OCI-LY3 (cell line): ENCODE results near the gene PLXNB3.

ENCODE experiments used
- H2AFZ ChIP-seq: fragments of 200-600, 300-600 bp; shearing (Covaris generic); 2 replicates; pipeline ENCODE4 v1.6.0; 2014; ENCODE audit warnings: antibody characterized with exemption, low read depth, low read length
- H3K27ac ChIP-seq: fragments of 200-600, 300-600 bp; sonication (generic); 2 replicates; pipeline ENCODE4 v1.5.1; 2014; ENCODE audit warnings: mild to moderate bottlenecking, low read length, moderate library complexity, mixed read lengths
- H3K27me3 ChIP-seq: fragments of 200-600, 300-600 bp; sonication (generic); 2 replicates; pipeline ENCODE4 v1.6.1; 2014; ENCODE audit warnings: low read depth, low read length, mixed read lengths
- H3K36me3 ChIP-seq: fragments of 200-600, 300-600 bp; sonication (generic); replicated peaks from 2 replicates; pipeline ENCODE3; 2014; ENCODE audit warnings: low read depth, low read length, mixed read lengths
- H3K4me1 ChIP-seq: fragments of 300-600, 200-600 bp; sonication (generic); 2 replicates; pipeline ENCODE4 v1.6.1; 2014; ENCODE audit warnings: low read length, mixed read lengths
- H3K4me2 ChIP-seq: fragments of 200-600, 300-600 bp; sonication (generic); 2 replicates; pipeline ENCODE4 v1.6.1; 2014; ENCODE audit warnings: low read length, mixed read lengths
- H3K4me3 ChIP-seq: fragments of 300-600, 200-600 bp; sonication (generic); 2 replicates; pipeline ENCODE4 v1.5.1; 2014; ENCODE audit warnings: antibody characterized with exemption, mild to moderate bottlenecking, low read length, moderate library complexity
- H3K79me2 ChIP-seq: fragments of 300-600, 200-600 bp; shearing (Covaris generic); 2 replicates; pipeline ENCODE4 v1.6.1; 2014; ENCODE audit warnings: mild to moderate bottlenecking, low read length, mixed read lengths
- H3K9ac ChIP-seq: fragments of 300-600, 200-600 bp; shearing (Covaris generic); 2 replicates; pipeline ENCODE4 v1.6.0; 2014; ENCODE audit warnings: mild to moderate bottlenecking, low read length, moderate library complexity
- H3K9me3 ChIP-seq: fragments of 200-600, 300-600 bp; shearing (Covaris generic); 2 replicates; pipeline ENCODE4 v1.6.1; 2014; ENCODE audit warnings: low read length, mixed read lengths; ENCODE audit not compliant: insufficient read depth
- H4K20me1 ChIP-seq: fragments of 200-600, 300-600 bp; sonication (generic); 2 replicates; pipeline ENCODE4 v1.6.1; 2016; ENCODE audit warnings: low read length, mixed read lengths; ENCODE audit not compliant: insufficient read depth
- CTCF ChIP-seq: fragments of 200-600, 300-600 bp; sonication (generic); IDR thresholded peaks from 2 replicates; pipeline ENCODE4 v1.5.1; 2014; ENCODE audit warnings: antibody characterized with exemption, low read length, low read depth
- EZH2phosphoT487 ChIP-seq: fragments of 200-600 bp; shearing (Covaris generic); IDR thresholded peaks from 2 replicates; pipeline ENCODE4 v1.6.1; 2018; ENCODE audit warnings: antibody characterized with exemption, mixed run types, low read depth

The PLXNB3 gene

DNA sequence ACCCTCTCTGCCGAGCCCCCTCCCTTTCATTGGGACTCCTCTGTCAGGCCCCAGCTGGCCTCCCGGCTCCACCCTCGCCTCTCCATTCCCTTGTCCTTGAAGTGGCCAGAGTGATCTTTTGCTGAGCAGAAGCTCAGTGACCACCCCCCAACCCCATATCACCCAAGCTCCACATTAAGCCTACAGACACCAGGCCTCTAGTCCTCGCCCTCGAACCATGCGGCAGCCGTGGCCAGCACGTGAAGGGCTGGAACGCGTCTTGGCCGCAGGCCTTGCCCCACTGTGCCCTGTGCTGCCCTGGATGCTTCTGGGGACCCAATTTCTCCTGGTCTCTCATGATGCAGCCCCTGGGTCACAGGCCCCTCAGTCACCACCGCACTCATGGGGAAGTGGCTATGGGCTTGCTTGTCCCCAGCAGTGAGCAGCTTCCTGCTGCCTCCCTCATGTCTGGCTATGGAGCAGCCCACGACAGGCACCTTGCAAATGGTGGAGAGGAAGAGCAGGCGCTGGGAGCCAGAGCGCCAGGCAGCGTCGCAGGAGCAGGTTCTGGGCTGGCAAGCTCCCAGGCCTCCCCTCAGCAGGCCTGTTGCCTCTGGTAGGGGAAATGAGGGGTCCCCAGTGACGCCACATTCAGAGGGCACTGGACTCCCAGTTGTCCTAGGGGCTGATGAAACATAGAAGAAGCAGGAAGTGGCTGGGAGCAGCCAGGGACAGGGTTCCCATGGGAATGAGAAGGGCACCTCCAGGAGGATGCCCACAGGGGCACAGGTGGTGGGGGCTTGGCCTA lies 16.0 kb downstream of the PLXNB3 start:
- no peak for TF ChIP-seq EZH2phosphoT487
- TF ChIP-seq CTCF: no peak
- Histone ChIP-seq H3K4me2 (no peak overlapping the region), H3K4me3 (no peak overlapping the region), H4K20me1 (no peaks in the 10 kb centered on the region), H2AFZ (no peak overlapping the region), H3K9me3 (no peaks in the 10 kb centered on the region), H3K79me2 (no peaks in the 10 kb centered on the region), H3K27me3 (no peaks in the 10 kb centered on the region), H3K27ac (no peak overlapping the region), H3K36me3 (no peaks in the 10 kb centered on the region), H3K9ac (no peak overlapping the region), H3K4me1 (no peaks in the 10 kb centered on the region)

GRCh38 chrX:153780678-153781427 lies 16.8 kb downstream of the PLXNB3 start, which contains the start of gene SRPK3:
SRPK3 (plus strand) TSS chrX:153781041; CDS start chrX:153781087, 46 bp downstream.
- H3K4me3 ChIP-seq: no peak within 1 kb of the TSS
- no peaks in the 10 kb centered on the region for H3K4me1 ChIP-seq
- no peak within 1 kb of the TSS for H3K9ac ChIP-seq
- H2AFZ ChIP-seq: no peak within 1 kb of the TSS
- H3K36me3 ChIP-seq: no peaks in the 10 kb centered on the region
- no peak within 1 kb of the TSS for H3K4me2 ChIP-seq
- H4K20me1 ChIP-seq: no peaks in the 10 kb centered on the region
- no peaks in the 10 kb centered on the region for H3K79me2 ChIP-seq
- H3K9me3 ChIP-seq: no peaks in the 10 kb centered on the region
- H3K27me3 ChIP-seq: no peaks in the 10 kb centered on the region
- no peak within 1 kb of the TSS for H3K27ac ChIP-seq
- TF ChIP-seq EZH2phosphoT487 (no peak), CTCF (no peak)

DNA sequence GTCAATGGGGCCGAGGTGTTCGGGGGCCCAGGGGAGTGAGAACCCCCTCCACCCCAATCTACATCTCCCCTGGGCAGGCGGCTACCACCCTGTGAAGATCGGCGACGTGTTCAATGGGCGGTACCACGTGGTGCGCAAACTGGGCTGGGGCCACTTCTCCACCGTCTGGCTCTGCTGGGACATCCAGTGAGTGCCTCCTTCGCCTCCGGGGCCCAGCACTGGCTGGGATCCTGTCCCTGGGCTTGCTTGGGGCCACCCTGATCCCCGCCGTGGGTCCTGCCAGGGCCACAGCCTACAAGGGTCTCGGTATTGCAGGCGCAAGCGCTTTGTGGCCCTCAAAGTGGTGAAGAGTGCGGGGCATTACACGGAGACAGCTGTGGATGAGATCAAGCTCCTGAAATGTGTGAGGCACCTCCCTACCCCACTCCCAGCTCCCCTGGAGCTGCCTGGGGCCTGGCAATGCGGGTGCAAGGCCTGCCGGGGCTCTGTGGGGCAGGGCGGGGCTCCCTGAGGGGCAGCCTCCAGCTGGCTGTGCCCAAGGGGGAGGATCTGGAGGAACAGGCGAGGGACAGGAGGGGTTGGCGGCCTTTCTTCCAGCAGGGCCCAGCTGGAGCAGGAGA lies 17.5 kb downstream of the PLXNB3 start:
- Histone ChIP-seq H4K20me1 (no peaks in the 10 kb centered on the region), H3K4me2 (no peak overlapping the region), H3K4me3 (no peak overlapping the region), H3K27ac (no peak overlapping the region), H3K4me1 (no peaks in the 10 kb centered on the region), H3K27me3 (no peaks in the 10 kb centered on the region), H2AFZ (no peak overlapping the region), H3K79me2 (no peaks in the 10 kb centered on the region), H3K9ac (no peak overlapping the region), H3K9me3 (no peaks in the 10 kb centered on the region), H3K36me3 (no peaks in the 10 kb centered on the region)
- no peak for TF ChIP-seq EZH2phosphoT487
- no peak for TF ChIP-seq CTCF

GRCh38 chrX:153782313-153782712 lies 18.3 kb downstream of the PLXNB3 start:
- Histone ChIP-seq H4K20me1 (no peaks in the 10 kb centered on the region), H3K9me3 (no peaks in the 10 kb centered on the region), H3K27me3 (no peaks in the 10 kb centered on the region), H3K27ac (no peak overlapping the region), H3K9ac (no peak overlapping the region), H3K79me2 (no peaks in the 10 kb centered on the region), H3K36me3 (no peaks in the 10 kb centered on the region), H3K4me3 (no peak overlapping the region), H3K4me1 (no peaks in the 10 kb centered on the region), H2AFZ (no peak overlapping the region), H3K4me2 (no peak overlapping the region)
- TF ChIP-seq EZH2phosphoT487 (no peak), CTCF (peak; percentile 7; the same call in 1 of the 2 replicates)
